Duodenal mucosa (tissue), 2 donors: ENCODE measurements around the gene C1orf105.
"Not testable (repeated sequence)": the region's sequence is repeated elsewhere in the genome, so short reads cannot be mapped to it uniquely, and the experiment has no call there.

Experiments used
- H3K27ac ChIP-seq: one replicate; pipeline ENCODE4 v1.7.0; 2013; ENCODE audit warnings: low read depth, low read length
- H3K27me3 ChIP-seq, 2 donors: one replicate each; pipeline ENCODE4 v1.7.0; 2013; ENCODE audit warnings: low read length in 2 of 2, control low read depth in 1 of 2; ENCODE audit not compliant: insufficient read depth in 2 of 2, control insufficient read depth in 1 of 2
- H3K36me3 ChIP-seq, 2 donors: one replicate each; pipeline ENCODE4 v1.7.0; 2013; ENCODE audit warnings: low read length in 2 of 2, control low read depth in 1 of 2; ENCODE audit not compliant: insufficient read depth in 2 of 2, control insufficient read depth in 1 of 2
- H3K4me1 ChIP-seq, 2 donors: one replicate each; pipeline ENCODE4 v1.7.0; 2013; ENCODE audit warnings: low read length in 2 of 2, control low read depth in 1 of 2; ENCODE audit not compliant: insufficient read depth in 2 of 2, control insufficient read depth in 1 of 2
- H3K4me3 ChIP-seq, 2 donors: one replicate each; pipeline ENCODE4 v1.7.0; 2013; ENCODE audit warnings: low read length in 2 of 2, low read depth in 1 of 2
- H3K9ac ChIP-seq, 2 donors: one replicate each; pipeline ENCODE4 v1.7.0; 2013; ENCODE audit warnings: low read length in 2 of 2, low read depth in 1 of 2
- H3K9me3 ChIP-seq, 2 donors: one replicate each; pipeline ENCODE4 v1.7.0; 2013; ENCODE audit warnings: low read length in 2 of 2, control low read depth in 1 of 2; ENCODE audit not compliant: control insufficient read depth in 1 of 2

C1orf105 gene

DNA sequence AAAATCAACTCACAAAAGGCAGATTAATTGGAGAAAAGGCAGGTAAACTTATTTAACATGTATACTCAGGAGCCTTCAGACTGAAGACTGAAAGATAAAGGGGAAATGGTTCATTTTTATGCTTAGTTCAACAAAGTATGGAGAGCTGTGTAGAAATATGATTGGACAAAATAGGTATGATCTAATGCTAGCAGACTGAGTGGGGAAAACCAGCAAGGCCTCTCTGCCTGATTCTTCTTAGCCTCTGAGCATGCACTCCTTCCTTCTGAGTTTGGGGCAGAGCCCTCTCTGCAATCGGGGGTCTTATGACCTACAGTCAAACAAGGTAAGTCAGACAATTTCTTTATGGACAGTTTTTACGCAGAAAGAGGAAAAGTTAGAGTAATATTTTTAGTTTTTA, 73.7 kb downstream of the C1orf105 start:
- Histone ChIP-seq H3K27ac (no peak overlapping the region), H3K4me3 (no peak overlapping the region), H3K4me1 (peaks cover 3 to 5% of the 10 kb centered on the region in 2 donors), H3K9me3 (no peaks in the 10 kb centered on the region), H3K9ac (no peak overlapping the region), H3K36me3 (no peaks in the 10 kb centered on the region), H3K27me3 (no peaks in the 10 kb centered on the region)

DNA sequence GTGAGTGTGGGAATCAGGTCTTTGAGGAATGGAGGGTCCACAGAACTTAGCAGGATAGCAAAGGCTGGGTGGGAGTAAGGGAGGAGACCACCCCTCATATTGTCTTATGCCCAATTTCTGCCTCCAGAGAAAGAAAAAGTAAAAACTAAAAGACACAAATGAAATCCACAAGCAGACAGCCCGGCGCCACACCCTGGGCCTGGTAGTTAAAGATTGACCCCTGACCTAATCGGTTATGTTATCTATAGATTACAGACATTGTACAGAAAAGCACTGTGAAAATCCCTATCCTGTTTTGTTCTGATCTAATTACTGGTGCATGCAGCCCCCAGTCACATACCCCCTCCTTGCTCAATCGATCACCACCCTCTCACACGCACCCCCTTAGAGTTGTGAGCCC, 75.6 kb downstream of the C1orf105 start:
- H3K36me3 ChIP-seq, H3K9me3 ChIP-seq, H3K27ac ChIP-seq, H3K27me3 ChIP-seq, H3K9ac ChIP-seq, H3K4me3 ChIP-seq: not testable (repeated sequence)
- peaks cover 3 to 15% of the 10 kb centered on the region in 2 donors for H3K4me1 ChIP-seq

DNA sequence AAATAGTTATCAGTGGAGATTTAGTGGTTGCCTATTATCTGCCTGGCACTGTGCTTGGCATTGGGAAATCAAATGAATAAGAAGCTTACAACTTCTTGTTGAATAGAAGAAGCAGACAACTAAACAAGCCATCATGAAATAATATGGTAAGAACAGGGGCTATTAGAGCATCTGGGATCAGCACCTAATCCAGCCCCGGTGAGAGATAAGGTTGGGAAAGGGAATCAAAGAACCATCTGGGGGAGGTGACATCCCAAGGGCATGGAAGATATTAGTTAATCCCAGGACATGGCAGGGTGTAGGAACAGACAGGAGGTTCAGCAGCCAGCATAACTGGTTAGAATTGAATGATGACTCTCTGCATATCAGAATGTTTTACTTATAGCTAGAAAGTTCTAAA, 76.2 kb downstream of the C1orf105 start:
- H3K4me1 ChIP-seq, result peaks cover 3 to 15% of the 10 kb centered on the region in 2 donors
- H3K9ac ChIP-seq, result no peak overlapping the region
- no peaks in the 10 kb centered on the region for H3K27me3 ChIP-seq
- no peaks in the 10 kb centered on the region for H3K36me3 ChIP-seq
- no peaks in the 10 kb centered on the region for H3K9me3 ChIP-seq
- H3K4me3 ChIP-seq, result no peak overlapping the region
- H3K27ac ChIP-seq, result no peak overlapping the region

DNA sequence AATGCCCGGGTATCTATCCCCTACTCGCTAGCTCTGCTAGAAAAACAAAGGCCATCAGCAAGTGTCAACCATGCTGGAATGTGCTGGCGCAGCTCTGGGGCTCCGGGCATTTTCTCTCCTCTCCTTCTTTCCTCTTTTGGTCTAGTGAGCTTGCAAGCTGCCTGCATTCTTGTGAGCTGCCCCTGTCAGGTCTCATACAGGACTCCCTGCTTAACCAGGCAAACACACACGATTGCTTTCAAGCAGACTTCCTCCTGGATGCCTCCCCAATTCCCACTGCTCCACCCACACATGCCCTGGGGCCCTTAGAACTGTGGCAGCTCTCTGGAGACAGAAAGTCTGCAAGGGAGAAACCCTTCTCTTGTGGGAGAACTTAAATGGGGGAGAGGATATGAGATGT, 76.7 kb downstream of the C1orf105 start:
- Histone ChIP-seq H3K9me3 (no peaks in the 10 kb centered on the region), H3K4me3 (no peak overlapping the region), H3K36me3 (no peaks in the 10 kb centered on the region), H3K27ac (no peak overlapping the region), H3K4me1 (peaks cover 3 to 15% of the 10 kb centered on the region in 2 donors), H3K9ac (no peak overlapping the region), H3K27me3 (no peaks in the 10 kb centered on the region)

DNA sequence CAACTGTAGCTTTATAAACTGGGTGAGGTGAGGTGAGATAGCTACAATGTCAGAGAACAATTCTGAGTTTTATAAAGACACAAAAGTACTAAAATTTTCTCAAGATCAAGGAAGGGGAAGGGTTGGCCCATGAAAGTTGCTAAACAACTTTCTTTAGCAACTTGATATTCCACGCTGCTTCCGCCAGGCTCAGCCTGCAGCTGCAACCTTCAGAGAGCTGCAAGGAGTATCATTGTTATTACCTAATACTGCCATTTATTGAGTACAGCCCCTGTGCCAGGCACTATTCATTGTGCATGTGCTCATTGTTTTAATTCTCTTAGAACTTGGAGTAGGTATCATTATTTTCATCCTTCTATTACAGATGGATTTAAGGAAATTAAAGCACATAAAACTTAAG, 78.4 kb downstream of the C1orf105 start:
- no peak overlapping the region for H3K4me3 ChIP-seq
- H3K27me3 ChIP-seq, result no peaks in the 10 kb centered on the region
- H3K4me1 ChIP-seq, result peaks cover 3 to 15% of the 10 kb centered on the region in 2 donors
- H3K27ac ChIP-seq, result no peak overlapping the region
- no peak overlapping the region for H3K9ac ChIP-seq
- H3K36me3 ChIP-seq, result no peaks in the 10 kb centered on the region
- H3K9me3 ChIP-seq, result no peaks in the 10 kb centered on the region

DNA sequence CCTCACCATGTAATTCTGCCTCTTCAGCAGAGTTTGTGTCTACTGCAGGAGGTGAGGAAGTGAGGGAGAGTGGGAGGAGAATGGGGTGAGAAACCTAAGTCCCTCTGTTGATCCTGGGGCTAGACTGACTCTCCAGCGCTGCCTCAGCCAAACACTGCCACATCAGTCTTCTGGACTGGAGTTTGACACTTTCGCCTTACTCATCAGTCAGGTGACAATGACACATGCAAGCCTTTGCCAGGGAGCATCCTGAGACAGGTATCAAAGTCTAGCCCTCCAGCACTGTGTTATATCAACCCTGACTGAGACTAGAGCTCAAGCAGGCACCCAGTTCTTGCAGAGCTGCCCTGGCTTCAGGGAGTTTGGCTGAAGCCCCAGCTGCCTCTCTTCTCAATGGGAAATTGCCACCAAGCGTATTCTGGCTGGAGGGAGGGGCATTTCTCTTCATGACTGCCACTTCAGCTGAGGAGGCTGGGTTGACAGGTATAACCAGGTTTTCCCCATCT, 79.2 kb downstream of the C1orf105 start:
- Histone ChIP-seq H3K27ac (no peak overlapping the region), H3K4me3 (no peak overlapping the region), H3K4me1 (peaks cover 3 to 15% of the 10 kb centered on the region in 2 donors), H3K9ac (no peak overlapping the region), H3K36me3 (no peaks in the 10 kb centered on the region), H3K9me3 (no peaks in the 10 kb centered on the region), H3K27me3 (no peaks in the 10 kb centered on the region)

DNA sequence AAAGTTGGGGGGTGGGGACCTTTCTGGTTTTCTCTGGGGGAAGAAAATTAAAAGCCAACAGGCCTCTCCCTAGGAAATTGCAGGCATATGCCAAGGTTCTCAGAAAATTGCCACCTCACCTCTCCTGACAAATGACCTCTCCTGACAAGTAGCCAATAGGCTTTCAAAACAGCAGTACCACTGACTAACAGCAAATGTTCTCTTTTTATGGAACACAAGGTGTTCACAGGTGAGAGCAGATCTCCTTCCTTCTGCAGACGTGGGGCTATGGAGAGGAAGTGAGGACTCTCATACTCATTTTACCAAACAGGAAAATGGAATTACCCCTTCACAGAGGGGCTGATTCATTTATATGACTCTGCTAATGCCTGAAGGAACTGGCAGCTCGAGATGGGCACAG, 79.7 kb downstream of the C1orf105 start:
- H3K36me3 ChIP-seq, result no peaks in the 10 kb centered on the region
- no peak overlapping the region for H3K4me3 ChIP-seq
- no peaks in the 10 kb centered on the region for H3K27me3 ChIP-seq
- no peak overlapping the region for H3K27ac ChIP-seq
- no peaks in the 10 kb centered on the region for H3K9me3 ChIP-seq
- H3K9ac ChIP-seq, result no peak overlapping the region
- H3K4me1 ChIP-seq, result peaks cover 3 to 15% of the 10 kb centered on the region in 2 donors

DNA sequence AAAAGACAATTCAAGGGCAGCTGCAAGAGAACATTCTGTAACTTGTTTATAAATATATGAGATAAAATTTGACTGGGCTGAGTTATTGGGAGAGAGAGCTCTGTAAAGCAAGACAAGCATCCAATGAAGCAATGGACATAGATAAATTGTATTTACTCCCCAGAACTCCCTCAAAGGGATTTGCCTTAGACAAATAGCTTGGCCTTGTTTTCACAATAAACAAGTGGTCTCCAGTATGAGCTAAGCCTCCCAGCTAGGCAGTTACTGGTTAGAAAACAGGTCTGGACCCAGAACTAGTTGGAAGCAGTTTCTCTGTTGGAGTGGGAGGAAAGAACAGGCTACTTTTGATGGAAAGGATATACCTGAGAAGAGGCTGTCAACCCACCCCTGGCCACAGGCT, 87.3 kb downstream of the C1orf105 start:
- Histone ChIP-seq H3K27me3 (no peaks in the 10 kb centered on the region), H3K27ac (no peak overlapping the region), H3K4me1 (no peaks in the 10 kb centered on the region), H3K36me3 (no peaks in the 10 kb centered on the region), H3K9me3 (no peaks in the 10 kb centered on the region), H3K4me3 (no peak overlapping the region), H3K9ac (no peak overlapping the region)

DNA sequence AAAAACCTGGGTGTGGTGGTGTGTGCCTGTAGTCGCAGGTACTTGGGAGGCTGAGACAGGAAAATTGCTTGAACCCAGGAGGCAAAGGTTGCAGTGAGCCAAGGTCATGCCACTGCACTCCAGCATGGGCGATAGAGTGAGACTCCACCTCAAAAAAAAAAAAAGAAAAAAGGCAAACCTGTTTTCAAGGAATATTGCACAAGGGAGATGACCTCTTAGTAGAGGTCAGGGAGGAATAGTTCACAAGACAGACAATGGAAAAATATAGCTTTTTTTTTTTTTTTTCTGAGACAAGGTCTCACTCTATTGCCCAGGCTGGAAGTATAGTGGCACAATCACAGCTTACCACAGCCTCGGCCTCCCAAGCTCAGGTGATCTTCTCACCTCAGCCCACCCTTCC, 90.0 kb downstream of the C1orf105 start:
- no peaks in the 10 kb centered on the region for H3K4me1 ChIP-seq
- no peak overlapping the region for H3K4me3 ChIP-seq
- no peak overlapping the region for H3K9ac ChIP-seq
- peaks cover 2 to 5% of the 10 kb centered on the region in 2 donors for H3K9me3 ChIP-seq
- H3K36me3 ChIP-seq, result no peaks in the 10 kb centered on the region
- no peaks in the 10 kb centered on the region for H3K27me3 ChIP-seq
- no peak overlapping the region for H3K27ac ChIP-seq

DNA sequence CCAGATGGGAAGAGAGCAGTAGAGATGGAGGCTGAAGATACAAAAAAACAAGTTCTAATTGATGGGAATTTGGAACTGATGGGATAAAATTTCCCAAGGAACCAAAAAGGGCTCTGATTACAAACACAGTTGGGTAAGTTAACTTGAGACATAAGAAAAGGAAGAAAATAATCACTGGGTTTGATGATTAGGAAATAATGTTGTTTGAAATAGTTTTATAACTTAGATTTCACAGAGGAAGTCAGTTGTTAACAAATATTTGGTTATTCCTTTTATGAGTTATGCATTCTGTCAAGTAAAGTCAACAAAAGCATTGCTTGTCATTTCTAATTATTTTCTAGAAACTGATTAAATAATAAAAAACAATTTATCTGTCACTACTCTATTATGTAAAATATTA, 92.1 kb downstream of the C1orf105 start:
- no peaks in the 10 kb centered on the region for H3K36me3 ChIP-seq
- no peak overlapping the region for H3K27ac ChIP-seq
- no peak overlapping the region for H3K9ac ChIP-seq
- no peak overlapping the region for H3K4me3 ChIP-seq
- no peaks in the 10 kb centered on the region for H3K27me3 ChIP-seq
- peaks cover 2 to 5% of the 10 kb centered on the region in 2 donors for H3K9me3 ChIP-seq
- H3K4me1 ChIP-seq, result no peaks in the 10 kb centered on the region

DNA sequence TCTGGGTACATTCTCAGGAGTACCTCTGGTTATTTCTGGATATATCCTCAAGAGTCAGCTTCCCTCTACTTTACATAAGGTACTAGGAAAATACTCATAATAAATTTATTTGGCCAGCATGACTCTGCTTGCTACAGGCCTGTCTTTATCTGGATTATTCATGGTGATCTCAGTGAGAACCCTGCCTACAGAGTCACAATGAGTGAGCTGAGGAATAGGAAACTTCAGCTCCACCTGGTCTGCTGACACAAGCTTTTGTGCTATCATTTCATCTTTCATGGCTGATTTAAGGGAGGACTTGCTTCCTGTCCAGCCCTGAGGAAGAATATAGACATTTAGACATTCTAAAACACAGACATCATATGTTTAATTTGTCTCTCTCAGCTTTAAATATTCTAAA, 93.0 kb downstream of the C1orf105 start:
- Histone ChIP-seq H3K4me3 (no peak overlapping the region), H3K36me3 (no peaks in the 10 kb centered on the region), H3K27me3 (no peaks in the 10 kb centered on the region), H3K9me3 (peaks cover 2 to 5% of the 10 kb centered on the region in 2 donors), H3K4me1 (no peaks in the 10 kb centered on the region), H3K9ac (no peak overlapping the region), H3K27ac (no peak overlapping the region)
